ENCODE results near the gene SORCS1. TPM values are rescaled to one million over a fixed set of nuclear protein-coding genes. Genes with fewer than 3 reads are reported as not detected.

The SORCS1 gene
- total and polyA plus RNA-seq, 2 experiments from 2014 or later: 1.1 to 4.6 TPM

DNA sequence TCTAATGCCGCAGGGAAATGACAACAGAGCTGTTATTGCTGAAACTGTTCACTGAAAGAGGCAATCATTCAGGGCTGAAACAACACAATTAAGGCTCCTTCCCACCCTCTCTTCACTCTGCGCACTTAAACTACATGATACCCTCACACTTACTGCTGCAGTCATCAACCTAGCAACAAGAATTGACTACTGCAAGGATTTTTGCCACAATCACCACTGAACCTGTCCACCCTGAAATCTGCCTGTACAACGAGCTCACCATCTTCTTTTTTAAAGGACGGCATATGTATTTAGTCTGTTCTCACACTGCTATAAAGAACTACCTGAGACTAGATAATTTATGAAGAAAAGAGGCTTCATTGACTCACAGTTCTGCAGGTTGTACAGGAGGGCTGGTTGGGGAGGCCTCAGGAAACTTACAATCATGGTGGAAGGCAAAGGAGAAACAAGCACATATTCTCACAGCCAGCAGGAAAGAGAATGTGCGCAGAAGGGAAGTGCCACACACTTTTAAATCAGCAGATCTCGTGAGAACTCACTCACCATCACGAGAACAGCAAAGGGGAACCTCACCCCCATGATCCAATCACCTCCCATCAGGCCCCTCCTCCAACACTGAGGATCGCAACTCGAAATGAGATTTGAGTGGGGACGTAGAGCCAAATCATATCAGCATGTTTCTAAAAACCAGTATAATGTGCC lies 131.7 kb downstream of the SORCS1 start:
- Histone ChIP-seq H3K79me2 (no peaks in the 10 kb centered on the region), H2AFZ (no peak overlapping the region), H3K4me2 (no peak overlapping the region), H3K27me3 (no peaks in the 10 kb centered on the region), H3K4me1 (ENCODE audit: insufficient read depth) (no peaks in the 10 kb centered on the region), H3K9me3 (ENCODE audit: low read depth) (no peaks in the 10 kb centered on the region), H3K27ac (no peak overlapping the region), H3K36me3 (replicated peaks; ENCODE audit: insufficient read depth, low read depth) (no peaks in the 10 kb centered on the region), H3K4me3 (no peak overlapping the region), H3K9me2 (replicated peaks; ENCODE audit: insufficient read depth) (no peaks in the 10 kb centered on the region), H4K20me1 (ENCODE audit: insufficient read depth, poor library complexity, severe bottlenecking) (no peaks in the 10 kb centered on the region)
- DNase-seq (ENCODE audit: low spot score): no peak
- WGBS (ENCODE audit: low lambda C conversion rate, missing lambda C conversion rate): 92% methylated on average over 10 of the region's 10 CpGs
- no peak for TF ChIP-seq EZH2 (IDR thresholded peaks at IDR 0.05; ENCODE audit: borderline replicate concordance)
- no peak for TF ChIP-seq CTCF (IDR thresholded peaks at IDR 0.05; ENCODE audit: poor library complexity)
- TF ChIP-seq EZH2phosphoT487 (IDR thresholded peaks at IDR 0.05; ENCODE audit: low read depth, severe bottlenecking, unreplicated experiment): no peak

DNA sequence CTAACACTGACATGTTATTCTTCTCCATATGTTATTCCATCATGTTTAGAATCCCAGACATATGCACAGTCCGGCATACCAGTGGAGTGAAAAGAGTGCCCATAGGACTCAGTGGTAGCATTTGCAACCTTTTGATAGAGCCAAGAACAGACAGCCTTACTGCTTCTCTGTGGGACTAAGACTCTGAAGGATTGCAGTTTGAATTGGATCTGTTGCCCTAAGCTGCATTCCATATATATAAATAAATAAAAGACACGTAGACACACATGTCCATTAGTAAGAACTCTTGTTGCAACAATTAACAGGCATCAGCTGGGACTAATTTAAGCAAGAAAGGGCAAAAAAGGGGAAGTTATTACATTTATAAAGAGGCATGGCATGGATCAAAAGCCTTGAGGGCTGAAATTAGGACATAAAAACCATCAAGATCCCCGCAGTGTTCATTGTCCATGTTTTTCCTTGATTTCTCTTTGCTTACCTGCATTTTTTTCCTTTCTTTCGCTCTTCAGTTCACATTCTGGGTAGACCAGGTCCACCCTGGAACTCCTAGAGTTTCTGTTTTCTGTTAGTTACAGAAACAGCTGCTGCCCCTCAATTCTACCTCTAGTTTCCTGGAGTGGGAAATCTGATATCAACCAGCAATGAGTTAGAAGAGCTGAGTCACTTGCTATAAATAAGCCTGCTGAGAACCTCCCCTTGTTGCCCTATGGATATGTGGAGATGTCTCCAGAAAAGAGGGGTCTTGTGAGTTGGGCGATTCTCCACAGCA lies 132.4 kb downstream of the SORCS1 start:
- DNase-seq (ENCODE audit: low spot score): peak; percentile 13
- H3K4me1 ChIP-seq (ENCODE audit: insufficient read depth): no peaks in the 10 kb centered on the region
- H3K27me3 ChIP-seq: no peaks in the 10 kb centered on the region
- H3K4me3 ChIP-seq: no peak overlapping the region
- WGBS (ENCODE audit: low lambda C conversion rate, missing lambda C conversion rate): 75% methylated on average over 5 of the region's 5 CpGs
- TF ChIP-seq EZH2 (IDR thresholded peaks at IDR 0.05; ENCODE audit: borderline replicate concordance) (no peak), EZH2phosphoT487 (IDR thresholded peaks at IDR 0.05; ENCODE audit: low read depth, severe bottlenecking, unreplicated experiment) (no peak), CTCF (IDR thresholded peaks at IDR 0.05; ENCODE audit: poor library complexity) (no peak)
- no peak overlapping the region for H3K27ac ChIP-seq
- no peak overlapping the region for H2AFZ ChIP-seq
- no peaks in the 10 kb centered on the region for H3K9me2 ChIP-seq (replicated peaks; ENCODE audit: insufficient read depth)
- peak overlapping the region; percentile 34 for H3K4me2 ChIP-seq
- H3K36me3 ChIP-seq (replicated peaks; ENCODE audit: insufficient read depth, low read depth): no peaks in the 10 kb centered on the region
- no peaks in the 10 kb centered on the region for H3K9me3 ChIP-seq (ENCODE audit: low read depth)
- no peaks in the 10 kb centered on the region for H4K20me1 ChIP-seq (ENCODE audit: insufficient read depth, poor library complexity, severe bottlenecking)
- H3K79me2 ChIP-seq: no peaks in the 10 kb centered on the region

DNA sequence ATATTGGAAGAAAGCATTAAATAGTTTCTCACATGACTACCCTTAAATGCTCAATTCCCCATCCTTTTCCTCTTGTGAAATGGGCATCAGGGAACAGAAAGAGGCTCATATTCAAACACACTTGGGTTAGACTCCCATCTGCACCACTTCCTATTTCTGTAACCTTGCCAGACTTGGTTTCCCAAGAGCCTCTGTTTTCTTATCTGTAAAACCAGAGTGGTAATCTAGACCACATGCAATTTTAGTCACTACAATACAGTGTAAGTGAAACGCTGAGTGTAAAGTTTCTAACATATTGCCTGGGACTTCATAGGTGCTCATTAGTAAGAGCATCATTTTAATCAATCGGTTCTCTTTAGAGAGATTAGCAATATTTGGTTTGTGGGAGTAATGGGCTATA lies 136.3 kb downstream of the SORCS1 start:
- Histone ChIP-seq H3K9me3 (ENCODE audit: low read depth) (no peaks in the 10 kb centered on the region), H3K36me3 (replicated peaks; ENCODE audit: insufficient read depth, low read depth) (no peaks in the 10 kb centered on the region), H3K79me2 (no peaks in the 10 kb centered on the region), H3K4me2 (no peak overlapping the region), H3K4me1 (ENCODE audit: insufficient read depth) (no peaks in the 10 kb centered on the region), H3K27me3 (no peaks in the 10 kb centered on the region), H3K27ac (no peak overlapping the region), H3K4me3 (no peak overlapping the region), H4K20me1 (ENCODE audit: insufficient read depth, poor library complexity, severe bottlenecking) (no peaks in the 10 kb centered on the region), H3K9me2 (replicated peaks; ENCODE audit: insufficient read depth) (no peaks in the 10 kb centered on the region), H2AFZ (no peak overlapping the region)
- no peak for DNase-seq (ENCODE audit: low spot score)
- TF ChIP-seq CTCF (IDR thresholded peaks at IDR 0.05; ENCODE audit: poor library complexity): no peak
- no peak for TF ChIP-seq EZH2phosphoT487 (IDR thresholded peaks at IDR 0.05; ENCODE audit: low read depth, severe bottlenecking, unreplicated experiment)
- TF ChIP-seq EZH2 (IDR thresholded peaks at IDR 0.05; ENCODE audit: borderline replicate concordance): no peak
- WGBS (ENCODE audit: low lambda C conversion rate, missing lambda C conversion rate): 77% methylated on average over 2 of the region's 2 CpGs
